Keratinocyte (primary cell): Measurements from ENCODE around the gene SYCE3.

Experiments used
- CTCF ChIP-seq, 3 experiments: IDR thresholded peaks in 1 of 3; conservative IDR thresholded peaks in 1 of 3; optimal IDR thresholded peaks in 1 of 3; 2 replicates in 2 of 3; 3 replicates in 1 of 3; pipeline versions ENCODE3 to v1.5.1; 2011; ENCODE audit warnings: low read length in 3 of 3, mild to moderate bottlenecking in 3 of 3, moderate library complexity in 2 of 3, control low read depth in 1 of 3, inconsistent platforms in 1 of 3; ENCODE audit not compliant: insufficient read depth in 2 of 3; ENCODE audit errors: extremely low read depth in 1 of 3
- EZH2 ChIP-seq: IDR thresholded peaks from one replicate; pipeline ENCODE4 v1.6.1; 2012; ENCODE audit warnings: inconsistent platforms, mild to moderate bottlenecking, low read length, moderate library complexity

DNA sequence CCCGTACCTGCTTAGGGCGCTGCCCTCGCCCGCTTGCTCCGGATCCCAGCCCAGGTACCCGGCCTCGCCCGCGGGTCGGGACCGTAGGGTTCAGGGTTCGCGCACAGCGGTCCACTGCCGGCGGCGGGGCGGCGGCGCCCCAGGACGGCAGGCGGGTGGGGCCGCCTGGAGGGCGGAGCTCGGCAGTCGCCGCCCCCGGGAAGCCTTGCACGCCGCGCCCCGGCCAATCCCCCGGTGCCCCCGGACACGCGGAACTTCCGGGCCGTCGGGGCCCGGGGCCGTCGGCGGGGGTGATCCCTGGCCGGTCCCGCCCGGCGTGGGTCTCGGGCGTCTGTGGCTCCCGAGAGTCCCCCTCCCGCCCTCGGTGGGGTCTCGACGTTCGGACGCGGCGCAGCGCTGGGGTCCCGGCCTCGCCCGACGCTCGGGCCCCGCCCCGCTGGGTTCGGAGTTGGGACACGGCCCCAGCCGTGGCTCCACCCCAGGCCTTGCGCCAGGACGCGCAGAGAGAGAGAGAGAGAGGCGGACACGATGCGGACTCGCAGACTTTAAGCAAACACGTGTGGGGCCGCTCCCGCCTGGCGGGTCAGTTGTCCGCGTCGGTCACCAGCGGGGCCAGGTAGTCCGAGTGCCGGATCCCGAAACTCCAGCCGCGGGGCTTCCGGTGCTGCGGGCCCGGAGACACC is 32.7 kb downstream of the SYCE3 start, which contains the start of gene TYMP:
- TF ChIP-seq CTCF (optimal IDR thresholded peaks at IDR 0.05 in 1 of 3, IDR thresholded peaks at IDR 0.05 in 1 of 3, conservative IDR thresholded peaks at IDR 0.05 in 1 of 3; ENCODE audit: extremely low read depth in 1 of 3, insufficient read depth in 2 of 3, low read length in 3 of 3): no peak
- no peak for TF ChIP-seq EZH2
